K562 (cell line): ENCODE results near the gene APOBEC3A. TPM values are rescaled to one million over a fixed set of nuclear protein-coding genes. Genes with fewer than 3 reads are reported as not detected.

Experiments used
- ATAC-seq: fragments of 200-7000 bp; cut with Tn5 transposase; 3 replicates; pipeline ENCODE4 v1.9.1; 2020; ENCODE audit warnings: moderate library complexity
- BruUV-seq: library from RNA; stranded (reverse); fragments of 400-500 nt; replicated peaks from 2 replicates; lab custom pipeline; 2021; lab: Mats Ljungman, UMichigan
- CTCF ChIA-PET: fragments of 300-600 bp; formaldehyde crosslinking; extraction: SDS; loops from one replicate; lab custom pipeline; 2021; ENCODE audit warnings: low intra/inter-chr PET ratio; lab: Yijun Ruan, JAX
- POLR2A ChIA-PET: fragments of 300-600, 350-650 bp; sonication (Branson Sonifier 250); formaldehyde crosslinking; extraction: SDS; loops from one replicate; lab custom pipeline; 2021; ENCODE audit warnings: antibody characterized with exemption, inconsistent platforms; lab: Yijun Ruan, JAX
- DNase-seq, 4 experiments: peaks; one replicate each; pipeline versions ENCODE4 v3.0.0 to v3.0.0-alpha.2; 2011 to 2018; ENCODE audit warnings: low spot score in 3 of 4, mixed read lengths in 3 of 4; ENCODE audit errors: extremely low read depth in 1 of 4
- FAIRE-seq: peaks from 2 replicates; lab custom pipeline; 2011; peaks lifted over from hg19 to GRCh38; lab: Jason Lieb, UNC
- H2AFZ ChIP-seq: 2 replicates; pipeline ENCODE4 v1.6.0; 2011; ENCODE audit warnings: low read depth, low read length, control low read depth, inconsistent platforms
- H3K27ac ChIP-seq: fragments of 200-600 bp; 3 replicates; pipeline ENCODE4 v1.8.0; 2011; ENCODE audit warnings: low read depth, mild to moderate bottlenecking, control low read depth, inconsistent platforms, low read length, moderate library complexity, mixed read lengths; ENCODE audit errors: extremely low read depth
- H3K27me3 ChIP-seq, 2 experiments: fragments of 300-600 bp in 1 of 2; 2 replicates in 1 of 2; 3 replicates in 1 of 2; pipeline versions ENCODE4 v1.6.0 to v1.8.0; 2011; ENCODE audit warnings: inconsistent platforms in 2 of 2, low read length in 2 of 2, mild to moderate bottlenecking in 1 of 2, mixed read lengths in 1 of 2, moderate library complexity in 1 of 2; ENCODE audit not compliant: control insufficient read depth in 2 of 2, insufficient read depth in 2 of 2
- H3K36me3 ChIP-seq: fragments of 300-600 bp; 3 replicates; pipeline ENCODE4 v1.8.0; 2011; ENCODE audit warnings: mild to moderate bottlenecking, low read length, inconsistent platforms; ENCODE audit not compliant: control insufficient read depth, insufficient read depth
- H3K4me1 ChIP-seq, 2 experiments: fragments of 200-600 bp in 1 of 2; replicated peaks in 1 of 2; 2 replicates in 1 of 2; 3 replicates in 1 of 2; pipeline versions ENCODE4 v1.5.1 to v1.8.0; 2011; ENCODE audit warnings: inconsistent platforms in 2 of 2, low read length in 2 of 2, mild to moderate bottlenecking in 1 of 2, mixed read lengths in 1 of 2, moderate library complexity in 1 of 2; ENCODE audit not compliant: control insufficient read depth in 2 of 2, insufficient read depth in 2 of 2
- H3K4me2 ChIP-seq: 2 replicates; pipeline ENCODE4 v1.6.1; 2011; ENCODE audit warnings: low read length, control low read depth, inconsistent platforms, mixed read lengths; ENCODE audit not compliant: insufficient read depth
- H3K4me3 ChIP-seq: fragments of 200-600 bp; sonication (generic), shearing (Covaris generic); 2 replicates; pipeline ENCODE4 v1.5.1; 2016; ENCODE audit warnings: control low read depth, inconsistent platforms
- H3K79me2 ChIP-seq: fragments of 200-600 bp; 3 replicates; pipeline ENCODE4 v1.8.0; 2011; ENCODE audit warnings: low read length, inconsistent platforms; ENCODE audit not compliant: control insufficient read depth, insufficient read depth
- H3K9ac ChIP-seq, 2 experiments: 2 replicates each; pipeline versions ENCODE4 v1.6.0 to v1.6.1; 2011; ENCODE audit warnings: low read depth in 2 of 2, low read length in 2 of 2, control low read depth in 1 of 2, inconsistent platforms in 1 of 2, mild to moderate bottlenecking in 1 of 2, mixed read lengths in 1 of 2; ENCODE audit not compliant: insufficient read depth in 1 of 2
- H3K9me1 ChIP-seq: one replicate; pipeline ENCODE4 v1.6.0; 2011; ENCODE audit warnings: inconsistent platforms, mild to moderate bottlenecking, low read length, moderate library complexity; ENCODE audit not compliant: control insufficient read depth, insufficient read depth
- H3K9me3 ChIP-seq: replicated peaks from 2 replicates; pipeline ENCODE4 v1.5.1; 2011; ENCODE audit warnings: low read depth, low read length, inconsistent platforms; ENCODE audit not compliant: control insufficient read depth, insufficient read depth
- H4K20me1 ChIP-seq: replicated peaks from 2 replicates; pipeline ENCODE4 v1.6.1; 2011; ENCODE audit warnings: low read length, inconsistent platforms, mixed read lengths; ENCODE audit not compliant: control insufficient read depth, insufficient read depth
- CTBP1 ChIP-seq: fragments of 450-650 bp; IDR thresholded peaks from 2 replicates; pipeline ENCODE4 v1.6.1; 2016; ENCODE audit warnings: borderline replicate concordance
- CTCFL ChIP-seq: IDR thresholded peaks from 2 replicates; pipeline ENCODE4 v1.6.1; 2011; ENCODE audit warnings: borderline replicate concordance, low read depth, mild to moderate bottlenecking, moderate library complexity, low read length; ENCODE audit not compliant: insufficient read depth, poor library complexity, severe bottlenecking
- ELF1 ChIP-seq: fragments of 200-800 bp; sonication (Bioruptor generic); IDR thresholded peaks from 2 replicates; pipeline ENCODE4 v1.6.1; 2016; ENCODE audit warnings: missing genetic modification characterization, missing compliant biosample characterization
- HNRNPUL1 ChIP-seq: fragments of 200-400 bp; formaldehyde crosslinking; IDR thresholded peaks from 2 replicates; pipeline ENCODE4 v1.6.1; 2017; ENCODE audit warnings: low read length
- IFI16 ChIP-seq: fragments of 250-450 bp; sonication (Bioruptor Pico); IDR thresholded peaks from 2 replicates; pipeline ENCODE4 v2.1.2; 2022; ENCODE audit warnings: mild to moderate bottlenecking, inconsistent platforms
- MAZ ChIP-seq, 2 experiments: fragments of 450-650 bp in 1 of 2; sonication (generic) in 1 of 2; formaldehyde crosslinking; IDR thresholded peaks in 1 of 2; conservative IDR thresholded peaks in 1 of 2; 2 replicates each; pipeline versions ENCODE4 v1.4.0 to v1.5.0; 2020; ENCODE audit warnings: mild to moderate bottlenecking in 1 of 2, missing genetic modification reagents in 1 of 2
- PHF8 ChIP-seq: fragments of 200-600 bp; sonication (generic); IDR thresholded peaks from 2 replicates; pipeline ENCODE4 v1.6.1; 2012; ENCODE audit warnings: mixed run types, mild to moderate bottlenecking, inconsistent platforms, low read length, moderate library complexity, borderline replicate concordance
- RAD21 ChIP-seq, 2 experiments: fragments of 250-450 bp in 1 of 2; fragments of 450-650 bp in 1 of 2; sonication (Bioruptor Pico) in 1 of 2; formaldehyde crosslinking in 1 of 2; IDR thresholded peaks in 1 of 2; conservative IDR thresholded peaks in 1 of 2; 2 replicates each; pipeline versions ENCODE4 v1.4.0 to v1.8.0; 2020 to 2022; ENCODE audit warnings: mild to moderate bottlenecking in 2 of 2, moderate library complexity in 1 of 2
- ZNF239 ChIP-seq: fragments of 250-450 bp; sonication (Bioruptor Pico); IDR thresholded peaks from 2 replicates; pipeline ENCODE4 v1.4.0; 2020; ENCODE audit warnings: mild to moderate bottlenecking
- ZNF384 ChIP-seq: IDR thresholded peaks from 2 replicates; pipeline ENCODE4 v1.6.1; 2012; ENCODE audit warnings: low read depth, low read length, improper control_type of control experiment
- ZNF589 ChIP-seq: fragments of 200-800 bp; sonication (Bioruptor generic); IDR thresholded peaks from 2 replicates; pipeline ENCODE4 v1.6.1; 2016; ENCODE audit warnings: low read depth, missing genetic modification characterization, missing compliant biosample characterization
- WGBS: fragments of 100-300 bp; shearing (Covaris generic); methylation state at CpG from one replicate; pipeline ENCODE4 v1.1.6; 2016; ENCODE audit warnings: low coverage, mixed read lengths; ENCODE audit not compliant: insufficient coverage; ENCODE audit errors: missing lambda C conversion rate; 5-methylcytosine and 5-hydroxymethylcytosine counted together
- in situ Hi-C: fragments of 300-500 bp; cut with MboI; formaldehyde crosslinking; loops from 4 replicates; pipeline ENCODE4 v1.15.0; 2018; ENCODE audit warnings: inconsistent platforms, mixed read lengths
- intact Hi-C: fragments of 100-400 bp; cut with micrococcal nuclease; formaldehyde crosslinking; loops from 2 replicates; pipeline ENCODE4 v1.14.2; 2022
- polyA plus RNA-seq, 8 experiments: library from polyadenylated mRNA; depleted of rRNA in 4 of 8; stranded (reverse) in 5 of 8; unstranded in 3 of 8; fragments of >200 nt; fragmentation: Nextera tagmentation in 2 of 8; fragmentation: Illumina TruSeq in 1 of 8; extraction: Ambion mirVana in 2 of 8; extraction: Trizol in 1 of 8; gene quantifications; 2 replicates each; pipeline versions ENCODE4 v1.2.1 to v1.2.3, GENCODE V29; 2011 to 2014; ENCODE audit warnings: inconsistent platforms in 1 of 8, missing spikeins in 1 of 8
- total RNA-seq, 7 experiments: library from RNA; depleted of rRNA in 6 of 7; stranded (reverse); fragments of >200 nt in 6 of 7; fragmentation: Illumina TruSeq in 2 of 7; extraction: Trizol in 2 of 7; gene quantifications; 2 replicates each; pipeline versions ENCODE4 v1.2.1 to v1.2.3, GENCODE V29; 2011 to 2021; ENCODE audit warnings: low replicate concordance in 1 of 7
- TF ChIP-seq, protein P1 (sequence below), 3 experiments: IDR thresholded peaks in 2 of 3; conservative IDR thresholded peaks in 1 of 3; 2 replicates each; pipeline ENCODE4 v1.5.1; 2011 to 2012; ENCODE audit warnings: low read length in 3 of 3, mild to moderate bottlenecking in 3 of 3, control low read depth in 2 of 3, improper control_type of control experiment in 1 of 3, inconsistent platforms in 1 of 3, low read depth in 1 of 3, mixed read lengths in 1 of 3, moderate library complexity in 1 of 3; ENCODE audit not compliant: insufficient read depth in 2 of 3

Gene APOBEC3A
- total and polyA plus RNA-seq, 9 of the 15 experiments (the other 6 are each of a cell fraction or from before 2014, with no cell fraction given), result 0.04 TPM; not detected in 8

DNA sequence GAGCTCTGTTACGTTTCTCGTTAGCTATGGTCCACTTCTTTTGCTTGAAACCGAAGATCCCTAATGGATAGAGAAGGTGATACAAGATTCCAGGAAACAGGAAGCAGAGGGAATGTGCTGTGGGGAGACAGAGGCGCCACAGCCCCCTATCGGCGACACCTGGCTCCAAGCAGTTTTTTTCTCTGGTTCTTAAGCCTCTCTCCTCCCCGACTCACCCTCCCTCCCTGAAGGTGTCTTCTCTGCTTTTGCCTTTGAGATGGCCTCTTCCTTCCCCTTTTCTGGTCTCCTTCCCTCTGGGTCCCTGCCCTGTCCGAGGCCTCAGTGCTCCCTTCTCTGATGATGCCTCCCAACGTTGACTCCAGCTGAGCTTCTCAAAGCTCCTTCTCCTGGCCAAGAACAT is 14.2 kb upstream of the APOBEC3A start:
- ChIA-PET POLR2A (no interaction called here), CTCF (interaction anchor here (0.6 kb wide), 1 partner anchor 60 kb away, joined by 3 read pairs; no protein-coding TSS in a partner anchor)
- Histone ChIP-seq H3K79me2 (no peaks in the 10 kb centered on the region), H3K9me1 (no peaks in the 10 kb centered on the region), H4K20me1 (0 out of 2 replicates have a peak, but pooled peaks cover 4% of the 10 kb centered on the region), H3K9ac (no peak overlapping the region), H3K4me2 (peak overlapping the region; percentile 32; the same call in 1 of the 2 replicates), H3K36me3 (no peaks in the 10 kb centered on the region), H3K4me1 (no peaks in the 10 kb centered on the region; a peak in 2 of 5 replicates), H3K9me3 (no peaks in the 10 kb centered on the region), H3K27ac (no peak overlapping the region), H3K27me3 (peaks cover 16 to 50% of the 10 kb centered on the region in 2 experiments), H2AFZ (peak overlapping the region; percentile 74), H3K4me3 (no peak overlapping the region)
- TF ChIP-seq HNRNPUL1 (no peak), ZNF589 (no peak), IFI16 (no peak), ZNF239 (no peak), CTCFL (peak; percentile 70), PHF8 (no peak), RAD21 (CRISPR knock-in tag; conservative IDR thresholded peaks at IDR 0.05 in 1 of 2, IDR thresholded peaks at IDR 0.05 in 1 of 2) (0 out of 4 replicates have a peak, but pooled peaks of 1 of the 2 experiments have one; percentile 16), ZNF384 (0 out of 2 replicates have a peak, but pooled peaks have one; percentile 58), MAZ (CRISPR knock-in tag; conservative IDR thresholded peaks at IDR 0.05 in 1 of 2, IDR thresholded peaks at IDR 0.05 in 1 of 2) (0 out of 4 replicates have a peak, but pooled peaks of 1 of the 2 experiments have one; percentile 14), ELF1 (tag) (0 out of 2 replicates have a peak, but pooled peaks have one; percentile 23), CTBP1 (0 out of 2 replicates have a peak, but pooled peaks have one; percentile 23)
- TF ChIP-seq, protein P1, sequence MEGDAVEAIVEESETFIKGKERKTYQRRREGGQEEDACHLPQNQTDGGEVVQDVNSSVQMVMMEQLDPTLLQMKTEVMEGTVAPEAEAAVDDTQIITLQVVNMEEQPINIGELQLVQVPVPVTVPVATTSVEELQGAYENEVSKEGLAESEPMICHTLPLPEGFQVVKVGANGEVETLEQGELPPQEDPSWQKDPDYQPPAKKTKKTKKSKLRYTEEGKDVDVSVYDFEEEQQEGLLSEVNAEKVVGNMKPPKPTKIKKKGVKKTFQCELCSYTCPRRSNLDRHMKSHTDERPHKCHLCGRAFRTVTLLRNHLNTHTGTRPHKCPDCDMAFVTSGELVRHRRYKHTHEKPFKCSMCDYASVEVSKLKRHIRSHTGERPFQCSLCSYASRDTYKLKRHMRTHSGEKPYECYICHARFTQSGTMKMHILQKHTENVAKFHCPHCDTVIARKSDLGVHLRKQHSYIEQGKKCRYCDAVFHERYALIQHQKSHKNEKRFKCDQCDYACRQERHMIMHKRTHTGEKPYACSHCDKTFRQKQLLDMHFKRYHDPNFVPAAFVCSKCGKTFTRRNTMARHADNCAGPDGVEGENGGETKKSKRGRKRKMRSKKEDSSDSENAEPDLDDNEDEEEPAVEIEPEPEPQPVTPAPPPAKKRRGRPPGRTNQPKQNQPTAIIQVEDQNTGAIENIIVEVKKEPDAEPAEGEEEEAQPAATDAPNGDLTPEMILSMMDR (IDR thresholded peaks at IDR 0.05 in 2 of 3, conservative IDR thresholded peaks at IDR 0.05 in 1 of 3; ENCODE audit: insufficient read depth in 2 of 3, low read depth in 1 of 3, low read length in 3 of 3), result peak in 2 of 3 experiments; percentile 33 to 42; a peak in 4 of 6 replicates
- WGBS, result 5% methylated on average over 7 of the region's 9 CpGs
- DNase-seq, result peak in 1 of 4 experiments; percentile 24
- BruUV-seq, result no TSS peak
- in situ Hi-C loops, result no loop called here
- peak; percentile 67; the same call in 2 of the 3 replicates for ATAC-seq
- FAIRE-seq, result peak; percentile 46
- intact Hi-C loops, result no loop called here
